ENCODE measurements around the gene FRMPD4.

DNA sequence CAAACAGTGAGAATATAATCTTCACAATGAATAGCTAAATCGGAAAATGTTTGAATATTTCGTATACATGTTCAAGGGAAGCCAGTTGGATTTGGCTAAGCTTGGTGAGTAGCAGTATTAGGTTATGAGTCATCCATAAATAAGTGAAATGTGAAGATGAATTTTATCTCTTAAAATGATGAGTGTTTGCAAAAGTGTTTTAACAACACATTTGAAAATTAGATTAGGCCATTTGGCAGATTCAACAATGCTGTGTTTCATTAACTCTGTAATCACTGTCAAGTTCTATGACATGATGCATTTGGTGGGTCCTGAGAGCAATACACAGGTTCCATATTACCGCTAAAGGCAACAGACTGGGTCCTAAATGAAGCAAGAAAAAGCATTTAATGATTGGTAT lies 351.1 kb downstream of the FRMPD4 start:
- TF ChIP-seq, protein P1, sequence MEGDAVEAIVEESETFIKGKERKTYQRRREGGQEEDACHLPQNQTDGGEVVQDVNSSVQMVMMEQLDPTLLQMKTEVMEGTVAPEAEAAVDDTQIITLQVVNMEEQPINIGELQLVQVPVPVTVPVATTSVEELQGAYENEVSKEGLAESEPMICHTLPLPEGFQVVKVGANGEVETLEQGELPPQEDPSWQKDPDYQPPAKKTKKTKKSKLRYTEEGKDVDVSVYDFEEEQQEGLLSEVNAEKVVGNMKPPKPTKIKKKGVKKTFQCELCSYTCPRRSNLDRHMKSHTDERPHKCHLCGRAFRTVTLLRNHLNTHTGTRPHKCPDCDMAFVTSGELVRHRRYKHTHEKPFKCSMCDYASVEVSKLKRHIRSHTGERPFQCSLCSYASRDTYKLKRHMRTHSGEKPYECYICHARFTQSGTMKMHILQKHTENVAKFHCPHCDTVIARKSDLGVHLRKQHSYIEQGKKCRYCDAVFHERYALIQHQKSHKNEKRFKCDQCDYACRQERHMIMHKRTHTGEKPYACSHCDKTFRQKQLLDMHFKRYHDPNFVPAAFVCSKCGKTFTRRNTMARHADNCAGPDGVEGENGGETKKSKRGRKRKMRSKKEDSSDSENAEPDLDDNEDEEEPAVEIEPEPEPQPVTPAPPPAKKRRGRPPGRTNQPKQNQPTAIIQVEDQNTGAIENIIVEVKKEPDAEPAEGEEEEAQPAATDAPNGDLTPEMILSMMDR (IDR thresholded peaks at IDR 0.05; ENCODE audit: low read length), result no peak
- TF ChIP-seq EZH2 (IDR thresholded peaks at IDR 0.05; ENCODE audit: borderline replicate concordance, low read length), result no peak
